Testis (tissue), 2 donors: ENCODE data around the gene KLHL13.

Experiments
- CTCF ChIP-seq, 3 experiments: fragments of 450-650 bp in 2 of 3; fragments of 200-600 bp in 1 of 3; sonication (generic) in 1 of 3; IDR thresholded peaks; one replicate each; pipeline ENCODE4 v1.5.1; 2016 to 2019; ENCODE audit warnings: antibody characterized with exemption in 3 of 3, mild to moderate bottlenecking in 2 of 3, moderate library complexity in 1 of 3
- POLR2A ChIP-seq: fragments of 450-650 bp; IDR thresholded peaks from one replicate; pipeline ENCODE4 v1.6.1; 2017; ENCODE audit warnings: antibody characterized with exemption, mild to moderate bottlenecking, moderate library complexity

GRCh38 chrX:118114971-118115370 is 1.6 kb downstream of the KLHL13 start:
- TF ChIP-seq CTCF (IDR thresholded peaks at IDR 0.05) (no peak), POLR2A (no peak)
